Stimulated activated CD4-positive, alpha-beta T cell treated with anti-CD3 and anti-CD28 coated beads, Interleukin-15, amount 100 ng/mL, for 24 hours (primary cell): ENCODE results near the gene RHBDF1.
A peak's percentile ranks its signal among the peaks of the same experiment; 100 is the strongest.

ENCODE experiments used
- DNase-seq: peaks from one replicate; pipeline ENCODE4 v3.0.0-alpha.2; 2020

RHBDF1 gene

DNA sequence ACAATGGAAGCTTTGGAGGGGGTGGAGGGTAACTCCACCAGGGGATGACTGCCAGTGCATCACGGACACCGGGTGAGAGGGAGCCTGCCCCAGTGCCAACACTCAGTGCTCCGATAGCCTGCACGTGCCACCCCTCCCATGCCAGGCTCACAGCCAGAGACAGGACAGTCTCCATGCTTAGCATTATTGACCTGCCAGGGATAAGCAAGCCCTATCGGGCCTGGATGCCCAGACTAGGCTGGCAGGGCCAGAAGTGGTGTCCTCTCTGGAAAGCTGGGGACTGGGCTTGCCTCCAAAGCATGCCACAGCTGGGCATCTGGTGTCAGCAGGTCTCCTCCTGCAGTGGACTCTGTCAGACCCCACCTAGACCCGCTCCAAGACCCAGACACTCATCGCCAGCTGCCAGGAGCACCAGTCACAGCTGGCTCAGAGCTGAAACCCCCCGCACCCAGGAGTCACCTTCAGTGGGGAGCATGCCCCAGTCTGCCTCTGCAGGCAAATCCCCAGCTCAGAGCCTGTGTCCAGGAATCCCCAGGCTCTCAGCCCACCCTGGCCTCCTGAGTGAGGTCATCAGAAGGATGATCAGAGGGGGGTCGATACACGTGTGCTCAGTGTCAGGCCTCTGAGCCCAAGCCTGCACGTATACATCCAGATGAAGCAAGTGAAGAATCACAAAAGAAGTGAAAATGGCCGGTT, 1.8 kb upstream of the RHBDF1 start:
- DNase-seq = no peak

DNA sequence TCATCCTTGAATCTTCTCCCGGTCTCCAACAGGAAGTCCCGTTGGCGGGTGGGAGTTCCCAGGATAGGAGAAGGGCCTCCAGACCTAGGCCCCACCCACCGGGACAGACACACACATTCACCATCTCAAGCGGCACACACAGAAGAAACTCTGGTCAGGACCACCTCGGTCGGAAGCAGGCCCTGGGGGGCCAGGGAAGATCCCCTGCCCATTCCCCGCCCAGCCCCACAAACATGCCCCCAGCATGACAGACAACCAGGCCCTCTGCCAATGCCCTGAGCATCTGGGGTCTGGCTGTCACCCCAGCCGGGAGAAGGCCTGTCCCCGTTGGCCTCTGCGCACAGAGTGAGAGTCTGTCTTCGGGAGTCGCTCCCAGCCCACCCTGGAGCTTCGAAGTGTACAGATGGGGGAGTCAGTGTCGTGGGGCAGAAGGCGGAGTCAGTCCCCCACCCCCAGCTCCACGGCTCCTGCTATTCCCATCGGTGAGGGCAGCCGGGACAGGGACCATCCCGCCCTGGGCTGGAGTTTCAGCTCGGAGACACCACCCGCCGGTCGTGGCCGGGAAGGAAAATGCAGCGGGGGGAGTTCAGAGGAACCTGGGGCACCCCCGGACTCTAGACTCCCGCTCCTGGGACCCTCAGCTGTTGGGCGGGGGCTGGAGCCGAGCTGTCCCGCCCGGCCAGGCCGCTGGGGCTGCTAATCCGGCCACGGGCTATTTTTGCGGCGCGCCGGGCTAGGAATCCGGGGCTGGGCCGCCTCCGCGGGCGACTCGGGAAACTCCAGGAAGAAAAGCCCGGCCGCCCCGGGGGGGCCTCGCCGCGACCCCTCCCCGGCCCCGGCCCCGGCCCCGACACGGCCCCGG, 660 bp downstream of the RHBDF1 start:
- no peak for DNase-seq

DNA sequence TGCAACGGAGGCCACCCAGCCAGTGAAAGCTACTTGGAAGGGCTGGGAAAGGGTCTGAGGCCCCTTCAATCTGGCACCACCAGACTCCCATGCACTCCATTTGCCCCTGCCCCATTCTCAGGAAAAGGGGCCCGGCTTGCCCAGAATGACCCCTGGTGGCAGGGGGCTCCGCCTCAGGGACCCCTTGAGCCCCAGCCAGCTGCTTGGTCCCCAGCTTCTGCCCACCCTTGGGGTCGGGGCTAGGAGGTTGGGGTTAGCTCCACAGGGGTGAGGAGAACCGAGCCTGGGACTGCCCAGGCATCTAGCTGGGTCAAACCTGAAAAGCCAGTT, 1.3 kb downstream of the RHBDF1 start:
- DNase-seq = no peak

DNA sequence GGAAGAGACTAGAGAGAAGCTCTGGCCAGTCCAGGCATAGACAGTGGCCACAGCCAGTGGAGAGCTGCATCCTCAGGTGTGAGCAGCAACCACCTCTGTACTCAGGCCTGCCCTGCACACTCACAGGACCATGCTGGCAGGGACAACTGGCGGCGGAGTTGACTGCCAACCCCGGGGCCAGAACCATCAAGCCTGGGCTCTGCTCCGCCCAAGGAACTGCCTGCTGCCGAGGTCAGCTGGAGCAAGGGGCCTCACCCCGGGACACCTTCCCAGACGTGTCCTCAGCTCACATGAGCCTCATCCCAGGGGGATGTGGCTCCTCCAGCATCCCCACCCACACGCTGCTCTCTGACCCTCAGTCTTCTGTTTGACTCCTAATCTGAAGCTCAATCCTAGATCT, 3.2 kb downstream of the RHBDF1 start:
- DNase-seq = no peak

DNA sequence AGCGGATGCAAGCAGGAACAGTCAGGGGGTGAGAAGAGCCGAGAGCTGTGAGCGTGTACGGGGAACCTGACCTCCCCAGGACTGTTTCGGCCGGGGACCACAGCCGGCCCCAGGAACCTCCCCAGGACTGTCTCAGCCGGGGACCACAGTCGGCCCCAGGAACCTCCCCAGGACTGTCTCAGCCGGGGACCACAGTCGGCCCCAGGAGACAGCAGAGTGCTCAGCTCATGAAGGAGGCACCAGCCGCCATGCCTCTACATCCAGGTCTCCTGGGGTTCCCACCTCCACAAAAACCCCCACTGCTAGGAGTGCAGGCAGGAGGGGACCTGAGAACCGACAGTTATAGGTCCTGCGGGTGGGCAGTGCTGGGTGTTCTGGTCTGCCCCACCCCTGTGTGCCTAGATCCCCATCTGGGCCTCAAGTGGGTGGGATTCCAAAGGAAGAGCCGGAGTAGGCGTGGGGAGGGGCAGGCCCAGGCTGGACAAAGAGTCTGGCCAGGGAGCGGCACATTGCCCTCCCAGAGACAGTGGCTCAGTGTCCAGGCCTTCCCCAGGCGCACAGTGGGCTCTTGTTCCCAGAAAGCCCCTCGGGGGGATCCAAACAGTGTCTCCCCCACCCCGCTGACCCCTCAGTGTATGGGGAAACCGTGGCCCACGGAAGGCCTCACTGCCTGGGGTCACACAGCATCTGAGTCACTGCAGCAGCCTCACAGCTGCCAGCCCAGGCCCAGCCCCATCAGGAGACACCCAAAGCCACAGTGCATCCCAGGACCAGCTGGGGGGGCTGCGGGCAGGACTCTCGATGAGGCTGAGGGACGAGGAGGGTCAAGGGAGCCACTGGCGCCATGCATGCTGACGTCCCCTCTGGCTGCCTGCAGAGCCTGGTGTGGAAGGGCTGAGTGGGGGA, 4.3 kb downstream of the RHBDF1 start:
- DNase-seq = no peak

DNA sequence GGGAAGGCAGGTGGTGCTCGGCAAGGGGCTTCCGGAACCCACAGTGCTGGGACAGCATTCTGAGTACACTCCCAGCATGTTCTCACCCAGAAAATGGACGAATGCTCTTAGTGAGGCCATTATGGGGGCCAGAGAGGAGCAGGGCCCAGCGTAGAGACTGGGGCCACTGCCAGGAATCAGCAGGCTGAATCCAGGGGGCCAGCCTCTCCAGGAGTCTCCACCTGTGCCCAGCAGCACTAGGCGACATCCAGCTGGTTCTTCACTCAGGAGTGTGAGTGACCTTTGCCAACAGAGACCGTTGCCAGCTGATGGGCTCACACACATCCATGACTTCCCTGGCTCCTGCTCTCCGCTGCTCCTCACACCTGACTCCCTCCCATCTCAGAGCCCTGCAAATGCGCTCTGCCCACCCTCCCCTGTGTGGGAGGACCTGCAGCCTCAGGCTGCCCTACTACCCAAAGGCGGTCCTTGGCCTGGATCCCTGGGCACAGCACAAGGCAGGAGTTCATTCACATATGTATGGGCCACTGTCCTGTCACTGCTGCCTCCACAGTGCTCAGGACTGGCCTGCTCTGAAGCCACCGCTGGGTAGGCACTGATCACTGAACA, 5.1 kb downstream of the RHBDF1 start:
- DNase-seq = no peak

DNA sequence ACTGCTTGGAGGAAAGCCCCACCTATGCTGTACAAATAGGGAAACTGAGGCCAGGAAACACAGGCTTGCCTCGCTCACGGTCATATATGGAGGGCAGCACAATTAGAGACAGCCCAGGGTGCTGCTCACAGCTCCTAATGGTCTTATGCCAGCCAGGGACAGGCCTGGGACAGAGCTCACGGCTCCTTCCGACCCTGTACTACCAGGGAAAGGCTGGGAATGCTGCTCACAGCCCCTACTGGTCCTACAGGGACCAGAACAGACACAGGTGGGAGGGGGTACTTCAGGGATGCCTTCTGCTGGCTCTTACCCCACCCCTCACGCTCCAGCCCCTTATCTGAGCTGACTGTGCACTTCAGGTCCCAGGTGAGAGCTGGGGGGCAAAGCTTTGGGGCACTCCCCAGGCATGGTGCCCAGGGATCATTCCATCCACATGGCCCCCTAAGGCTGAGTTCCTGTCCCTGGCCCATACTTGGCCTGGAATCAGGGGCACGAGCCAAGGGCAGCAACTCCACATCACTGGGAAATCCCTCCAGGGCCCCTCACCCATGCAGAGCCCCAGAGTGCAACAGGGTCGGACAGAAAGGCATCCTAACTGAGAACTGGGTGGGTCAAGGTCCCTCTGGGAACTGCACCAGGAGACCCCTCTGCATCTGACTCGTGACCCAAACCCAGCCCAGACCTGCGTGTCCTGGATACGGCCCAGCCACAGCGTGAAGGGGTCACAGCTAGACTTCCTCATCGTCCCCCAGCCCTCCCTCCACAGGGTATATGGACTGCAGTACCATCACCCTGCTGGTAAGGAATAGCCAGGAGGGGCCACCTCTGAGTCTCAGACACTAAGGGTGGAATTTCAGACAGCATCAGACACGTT, 5.9 kb downstream of the RHBDF1 start:
- no peak for DNase-seq

DNA sequence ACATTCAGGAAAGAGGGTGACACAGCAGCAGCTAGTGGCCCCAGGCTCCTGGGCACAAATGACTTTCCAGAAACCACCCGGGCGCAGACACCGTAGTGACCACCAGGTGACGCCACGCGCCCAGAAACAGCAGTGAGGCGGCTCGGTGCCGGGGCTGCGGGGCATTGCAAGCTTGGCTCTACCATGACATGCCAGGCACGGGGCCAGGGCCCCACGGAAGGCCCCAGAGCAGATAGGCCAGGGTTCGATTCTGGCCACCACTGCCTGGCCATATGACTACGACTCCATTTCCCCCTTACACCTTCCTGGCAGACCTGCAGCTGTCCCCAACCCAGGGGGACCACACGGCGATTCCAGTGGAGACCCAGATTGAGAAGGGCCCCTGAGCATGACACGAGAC, 6.7 kb downstream of the RHBDF1 start:
- DNase-seq = peak; percentile 91

DNA sequence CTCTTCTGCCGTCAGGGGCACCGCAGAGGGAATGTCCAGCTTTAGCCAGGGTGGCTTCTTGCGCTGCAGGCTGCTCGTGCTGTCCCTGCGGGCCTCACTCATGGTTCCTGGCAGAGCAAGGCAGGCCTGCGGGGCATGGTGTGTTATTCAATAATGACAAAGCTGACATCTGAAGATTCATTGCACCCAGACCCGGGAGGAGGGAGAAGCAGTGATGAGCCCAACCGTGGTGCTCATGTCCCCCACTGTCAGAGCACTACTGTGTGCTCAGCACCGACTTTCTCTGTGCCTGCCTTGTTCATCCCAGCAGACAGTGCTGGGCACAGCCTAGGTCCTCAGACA, 7.5 kb downstream of the RHBDF1 start:
- DNase-seq = no peak

DNA sequence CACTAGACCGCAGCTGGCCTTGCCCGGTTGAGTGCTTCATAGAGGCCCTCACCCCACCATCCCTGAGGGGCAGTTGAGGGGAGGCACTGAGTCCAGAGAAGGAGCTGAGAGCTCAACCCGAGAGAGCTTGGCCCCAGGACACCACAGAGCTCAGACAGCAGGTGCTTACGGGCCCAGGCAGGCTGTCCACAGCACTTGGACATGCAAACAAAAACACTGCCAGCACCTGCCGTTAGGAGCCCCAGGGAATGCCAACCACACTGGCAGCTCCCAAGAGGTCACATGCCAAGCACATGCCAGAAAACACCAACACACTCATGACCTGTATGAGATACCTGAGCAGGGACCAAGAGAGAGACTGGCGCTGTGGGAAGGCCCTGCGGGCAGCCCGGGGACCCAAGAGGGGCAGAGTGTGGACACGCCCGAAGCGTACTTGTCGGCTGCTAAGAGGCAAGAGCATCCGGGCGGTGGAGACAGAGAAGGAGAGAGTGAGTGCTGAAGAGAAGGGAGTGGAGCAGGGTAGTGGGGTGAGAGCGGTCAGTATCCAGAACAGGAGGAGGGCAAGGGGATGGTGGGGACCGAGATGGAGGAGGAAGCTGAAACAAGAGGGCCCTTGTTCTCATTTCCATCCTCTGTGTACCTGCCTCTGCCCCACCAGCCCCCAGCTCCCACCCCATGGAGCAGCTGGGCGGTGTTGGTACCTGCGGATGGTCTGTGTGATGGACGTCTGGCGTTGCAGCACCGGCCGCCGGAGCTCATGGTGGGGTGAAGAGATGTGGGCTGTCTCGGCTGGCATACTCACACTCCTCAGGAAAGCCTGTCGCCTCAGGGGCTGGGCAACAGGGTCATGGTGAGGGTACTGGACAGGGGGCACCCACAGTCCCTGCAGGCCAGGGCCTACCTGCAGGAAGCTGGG, 8.2 kb downstream of the RHBDF1 start:
- no peak for DNase-seq

DNA sequence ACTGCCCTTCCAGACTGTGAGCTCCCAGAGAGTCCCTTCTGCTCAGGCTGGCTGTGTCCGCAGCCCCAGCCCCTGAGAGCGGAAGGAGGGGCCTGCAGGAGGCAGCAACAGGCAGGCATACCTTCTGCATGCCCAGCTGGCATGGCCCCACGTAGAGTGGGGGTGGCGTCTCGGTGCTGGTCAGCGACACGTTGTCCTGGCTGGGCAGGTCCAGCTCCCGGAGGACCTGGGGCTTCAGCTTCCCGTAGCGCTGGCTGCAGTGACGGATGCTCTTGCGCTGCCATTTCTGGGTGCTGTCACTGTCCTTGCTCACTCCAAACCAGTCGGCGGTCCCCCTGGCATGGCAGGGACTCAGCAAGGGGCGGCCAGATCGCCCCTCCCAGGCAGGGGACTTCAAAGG, 9.0 kb downstream of the RHBDF1 start:
- DNase-seq = no peak

DNA sequence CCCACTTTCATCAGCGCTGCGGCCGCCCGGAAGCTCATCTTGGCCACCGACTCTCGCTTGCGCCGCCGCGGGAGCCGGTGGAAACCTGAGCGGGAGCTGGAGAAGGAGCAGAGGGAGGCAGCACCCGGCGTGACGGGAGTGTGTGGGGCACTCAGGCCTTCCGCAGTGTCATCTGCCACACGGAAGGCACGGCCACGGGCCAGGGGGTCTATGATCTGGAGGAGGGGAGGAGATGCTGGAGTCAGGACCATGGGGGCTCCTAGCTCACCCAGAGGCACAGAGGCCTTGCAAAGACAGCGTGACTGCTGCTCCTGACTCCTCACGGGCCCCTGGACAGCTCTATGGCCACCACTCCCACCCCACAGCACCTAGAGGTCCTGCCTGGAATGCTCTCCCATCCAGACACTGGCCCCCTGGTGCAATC, 9.5 kb downstream of the RHBDF1 start:
- DNase-seq = no peak

DNA sequence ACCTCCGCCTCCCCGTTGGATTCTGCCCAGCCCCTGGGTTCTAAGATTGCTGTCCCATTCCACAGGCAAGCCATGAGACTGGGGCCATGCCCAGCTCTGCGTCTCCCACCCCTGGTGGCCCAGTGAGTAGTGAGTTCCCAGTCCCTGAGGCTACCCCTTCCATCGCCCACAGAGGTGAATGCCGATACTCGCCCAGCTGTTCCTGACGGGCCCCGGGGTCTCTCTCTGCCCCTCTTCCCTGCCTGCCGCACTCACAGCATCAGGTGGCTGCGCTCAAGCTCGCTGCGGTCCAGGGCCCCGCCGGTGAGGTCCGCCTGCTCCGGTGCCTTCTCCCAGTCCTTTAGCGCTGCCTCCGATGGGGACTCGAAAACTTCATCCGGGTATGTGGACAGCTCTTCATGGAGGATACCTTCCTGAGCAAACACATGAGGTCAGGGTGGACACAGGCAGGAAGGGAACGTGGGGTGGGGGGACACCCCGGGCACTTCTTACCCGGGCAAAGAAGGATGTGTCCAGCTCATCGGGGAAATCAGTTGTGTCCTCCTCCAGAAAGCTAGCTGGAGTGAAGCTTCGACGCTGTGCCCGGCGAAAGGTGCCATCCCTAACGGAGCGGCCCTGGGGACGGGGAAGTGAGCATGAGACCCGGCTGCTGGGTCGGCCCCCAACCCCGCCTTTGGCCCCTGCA, 10.0 kb downstream of the RHBDF1 start:
- DNase-seq = no peak

DNA sequence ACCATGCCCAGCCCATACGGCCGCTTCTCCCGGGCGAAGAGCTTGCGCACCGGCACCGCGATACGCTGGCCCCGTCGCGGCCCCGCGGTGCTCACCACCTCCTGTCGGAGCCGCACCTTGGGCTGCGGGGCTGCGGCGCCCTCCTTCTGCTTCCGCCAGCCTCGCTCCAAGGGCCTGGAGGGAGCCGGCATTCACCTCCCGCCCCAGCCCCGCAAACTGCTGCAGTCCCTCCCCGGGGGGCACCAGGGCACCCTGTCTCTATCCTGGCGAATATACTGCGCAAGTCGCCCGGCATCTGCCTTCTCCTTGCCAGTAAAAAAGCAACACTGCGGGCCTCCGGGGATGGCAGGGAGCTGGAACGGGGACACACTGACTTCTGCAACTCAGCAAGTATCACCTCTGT, 10.6 kb downstream of the RHBDF1 start:
- DNase-seq = no peak

DNA sequence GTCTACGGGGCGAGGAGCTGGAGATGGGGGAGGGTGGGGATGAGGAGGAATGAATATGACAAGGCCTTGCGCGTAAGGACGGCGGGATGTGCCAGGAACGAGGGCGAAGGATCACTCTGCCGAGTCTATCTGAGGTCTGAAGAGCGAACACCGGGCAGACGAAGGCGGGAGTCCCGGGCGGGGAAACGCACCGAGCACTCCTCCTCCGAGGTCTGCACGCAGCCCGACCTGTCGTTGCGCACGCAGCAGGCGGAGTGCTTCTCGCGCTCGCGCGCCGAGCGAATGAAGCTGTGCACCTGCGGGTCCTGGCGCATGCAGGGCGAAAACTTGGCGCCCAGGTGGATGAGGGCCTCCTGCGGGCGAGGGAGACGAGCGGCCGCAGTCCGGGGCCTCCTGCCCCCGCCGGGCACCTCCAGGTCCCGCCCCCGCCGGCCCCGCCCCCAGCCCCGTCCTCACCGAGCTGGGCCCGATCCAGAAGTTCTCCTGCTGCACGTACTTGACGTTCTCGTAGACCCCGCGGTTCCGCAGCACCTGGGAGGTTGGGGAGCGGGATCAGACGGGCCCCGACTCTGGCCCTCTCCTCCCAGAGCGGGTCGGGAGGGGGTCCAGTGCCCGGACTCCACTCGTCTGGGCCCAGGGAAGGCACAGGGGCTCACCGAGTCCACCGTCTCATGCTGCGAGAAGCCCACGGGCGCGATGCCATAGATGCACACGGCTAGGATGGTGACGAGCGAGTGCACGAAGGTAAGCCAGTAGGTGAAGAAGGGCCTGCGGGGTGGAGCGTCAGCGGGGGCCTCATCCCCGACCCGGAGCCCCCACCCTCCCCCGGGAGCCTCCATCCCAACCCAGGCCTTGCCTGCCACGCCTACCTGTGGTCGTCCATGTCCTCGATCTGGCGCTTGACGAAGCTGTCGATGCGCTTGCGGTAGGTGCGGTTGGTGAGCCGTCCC, 11.2 kb downstream of the RHBDF1 start:
- no peak for DNase-seq

DNA sequence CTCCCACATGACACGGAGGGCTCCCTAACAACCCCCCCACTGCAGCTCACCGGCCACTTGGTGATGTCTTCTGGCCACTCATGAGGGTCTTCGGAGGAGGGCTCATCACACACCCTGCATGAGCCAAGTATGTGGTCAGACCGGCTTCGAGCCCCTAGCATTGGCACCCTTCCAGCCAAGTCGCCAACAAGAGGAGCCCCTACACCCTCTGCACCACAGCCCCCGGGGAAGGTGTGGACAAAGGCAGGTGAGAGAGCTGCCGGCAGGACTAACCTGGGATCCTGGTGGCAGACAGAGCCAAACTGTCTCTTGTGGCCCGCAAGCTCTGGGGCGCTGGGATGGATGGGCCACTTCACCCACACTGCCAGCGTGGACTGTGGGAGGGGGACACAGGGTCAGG, 12.3 kb downstream of the RHBDF1 start:
- no peak for DNase-seq

DNA sequence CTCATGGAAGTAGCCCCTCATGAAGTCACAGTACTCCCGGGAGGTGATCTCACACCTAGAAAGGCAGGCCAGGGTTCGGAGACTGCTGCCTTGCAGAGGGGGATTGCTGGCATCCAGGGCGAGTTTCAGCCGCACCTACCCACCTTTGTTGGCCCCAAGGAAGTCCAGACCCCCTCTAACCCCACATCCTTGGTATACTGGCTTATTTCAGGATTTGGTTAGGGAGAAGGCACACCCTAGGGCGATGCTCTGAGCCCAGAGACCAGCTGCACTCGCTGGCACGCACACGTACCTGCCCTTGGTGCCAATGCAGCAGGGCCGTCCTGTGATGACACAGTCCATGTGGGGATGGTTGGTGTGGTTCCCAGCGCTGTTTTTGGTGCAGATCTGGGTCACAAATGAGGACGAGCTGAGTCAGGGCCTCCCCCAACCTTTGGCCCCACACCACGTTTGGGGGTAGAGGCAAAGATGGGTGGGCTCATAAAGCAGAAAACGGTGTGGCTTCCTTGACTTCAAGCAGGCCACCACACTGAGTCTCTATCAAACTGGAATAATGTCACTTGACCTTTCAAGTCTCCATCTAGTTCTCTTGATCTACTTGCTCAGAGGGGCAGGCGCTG, 12.9 kb downstream of the RHBDF1 start:
- no peak for DNase-seq

DNA sequence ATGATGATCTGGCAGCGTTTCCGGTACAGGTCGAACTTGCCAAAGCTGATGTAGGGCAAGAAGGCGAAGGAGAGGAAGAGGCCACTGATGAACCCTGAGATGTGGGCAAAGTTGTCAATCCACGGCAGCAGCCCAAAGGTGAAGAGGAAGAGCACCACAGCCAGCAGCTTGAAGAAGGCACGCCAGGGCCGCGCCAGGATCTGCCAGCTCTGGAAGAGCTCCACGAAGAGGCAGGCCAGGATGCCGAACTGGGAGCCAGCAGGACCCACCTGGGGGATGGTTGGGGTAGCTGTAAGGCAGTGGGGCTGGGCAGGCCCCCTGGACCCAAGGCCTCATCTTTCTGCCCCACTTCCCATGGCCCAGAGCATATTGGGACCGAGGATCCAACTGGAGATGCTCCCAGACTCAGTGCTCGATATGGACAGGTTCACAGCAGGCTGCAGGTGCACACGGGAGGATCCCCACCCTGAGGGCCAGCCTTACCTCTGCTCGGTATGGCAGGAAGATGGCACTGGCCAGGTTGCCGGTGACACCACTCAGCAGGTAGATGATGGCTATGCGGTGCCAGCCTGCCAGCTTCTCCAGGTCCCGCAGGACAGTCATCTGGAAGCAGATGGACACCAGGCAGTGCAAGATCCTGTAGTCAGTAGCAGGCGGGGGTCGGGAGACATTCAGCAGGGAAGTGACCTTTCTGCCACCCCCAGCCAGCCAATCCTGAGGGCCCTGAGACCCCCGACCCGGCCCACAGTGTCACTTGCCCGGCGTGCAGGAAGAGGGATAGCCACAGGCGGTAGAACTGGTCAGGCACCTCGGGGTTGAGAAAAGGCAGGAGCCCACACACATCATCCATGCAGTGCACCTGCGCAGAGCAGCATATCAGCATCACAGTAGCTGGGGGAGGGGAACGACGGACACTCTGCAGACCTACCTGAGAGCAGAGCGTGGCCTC, 13.7 kb downstream of the RHBDF1 start:
- no peak for DNase-seq
